ENCODE data around the gene ROCK2.

DNA sequence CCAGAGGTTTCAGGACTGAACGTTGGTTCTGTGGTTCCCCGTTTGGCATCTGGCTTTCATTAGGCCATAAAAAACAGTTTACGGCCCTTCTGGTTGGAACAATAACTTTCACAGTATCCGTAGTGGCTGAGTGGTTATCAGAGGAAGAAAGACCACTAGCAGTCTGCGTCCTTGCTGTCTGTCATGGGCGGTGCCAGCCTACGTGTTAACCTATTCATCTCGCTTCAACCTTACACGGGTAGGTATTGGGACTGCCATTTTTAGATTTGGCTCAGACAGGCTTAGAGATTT lies 42.6 kb upstream of the ROCK2 start:
- TF ChIP-seq EZH2 (IDR thresholded peaks at IDR 0.05; ENCODE audit: insufficient read depth, low read length): no peak
- TF ChIP-seq, protein P1, sequence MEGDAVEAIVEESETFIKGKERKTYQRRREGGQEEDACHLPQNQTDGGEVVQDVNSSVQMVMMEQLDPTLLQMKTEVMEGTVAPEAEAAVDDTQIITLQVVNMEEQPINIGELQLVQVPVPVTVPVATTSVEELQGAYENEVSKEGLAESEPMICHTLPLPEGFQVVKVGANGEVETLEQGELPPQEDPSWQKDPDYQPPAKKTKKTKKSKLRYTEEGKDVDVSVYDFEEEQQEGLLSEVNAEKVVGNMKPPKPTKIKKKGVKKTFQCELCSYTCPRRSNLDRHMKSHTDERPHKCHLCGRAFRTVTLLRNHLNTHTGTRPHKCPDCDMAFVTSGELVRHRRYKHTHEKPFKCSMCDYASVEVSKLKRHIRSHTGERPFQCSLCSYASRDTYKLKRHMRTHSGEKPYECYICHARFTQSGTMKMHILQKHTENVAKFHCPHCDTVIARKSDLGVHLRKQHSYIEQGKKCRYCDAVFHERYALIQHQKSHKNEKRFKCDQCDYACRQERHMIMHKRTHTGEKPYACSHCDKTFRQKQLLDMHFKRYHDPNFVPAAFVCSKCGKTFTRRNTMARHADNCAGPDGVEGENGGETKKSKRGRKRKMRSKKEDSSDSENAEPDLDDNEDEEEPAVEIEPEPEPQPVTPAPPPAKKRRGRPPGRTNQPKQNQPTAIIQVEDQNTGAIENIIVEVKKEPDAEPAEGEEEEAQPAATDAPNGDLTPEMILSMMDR (IDR thresholded peaks at IDR 0.05; ENCODE audit: insufficient read depth, low read depth, low read length): no peak
